OCI-LY3 (cell line): Measurements from ENCODE around the gene RIBC2.

ENCODE experiments used
- CTCF ChIP-seq: fragments of 200-600, 300-600 bp; sonication (generic); IDR thresholded peaks from 2 replicates; pipeline ENCODE4 v1.5.1; 2014; ENCODE audit warnings: antibody characterized with exemption, low read length, low read depth
- EZH2phosphoT487 ChIP-seq: fragments of 200-600 bp; shearing (Covaris generic); IDR thresholded peaks from 2 replicates; pipeline ENCODE4 v1.6.1; 2018; ENCODE audit warnings: antibody characterized with exemption, mixed run types, low read depth

DNA sequence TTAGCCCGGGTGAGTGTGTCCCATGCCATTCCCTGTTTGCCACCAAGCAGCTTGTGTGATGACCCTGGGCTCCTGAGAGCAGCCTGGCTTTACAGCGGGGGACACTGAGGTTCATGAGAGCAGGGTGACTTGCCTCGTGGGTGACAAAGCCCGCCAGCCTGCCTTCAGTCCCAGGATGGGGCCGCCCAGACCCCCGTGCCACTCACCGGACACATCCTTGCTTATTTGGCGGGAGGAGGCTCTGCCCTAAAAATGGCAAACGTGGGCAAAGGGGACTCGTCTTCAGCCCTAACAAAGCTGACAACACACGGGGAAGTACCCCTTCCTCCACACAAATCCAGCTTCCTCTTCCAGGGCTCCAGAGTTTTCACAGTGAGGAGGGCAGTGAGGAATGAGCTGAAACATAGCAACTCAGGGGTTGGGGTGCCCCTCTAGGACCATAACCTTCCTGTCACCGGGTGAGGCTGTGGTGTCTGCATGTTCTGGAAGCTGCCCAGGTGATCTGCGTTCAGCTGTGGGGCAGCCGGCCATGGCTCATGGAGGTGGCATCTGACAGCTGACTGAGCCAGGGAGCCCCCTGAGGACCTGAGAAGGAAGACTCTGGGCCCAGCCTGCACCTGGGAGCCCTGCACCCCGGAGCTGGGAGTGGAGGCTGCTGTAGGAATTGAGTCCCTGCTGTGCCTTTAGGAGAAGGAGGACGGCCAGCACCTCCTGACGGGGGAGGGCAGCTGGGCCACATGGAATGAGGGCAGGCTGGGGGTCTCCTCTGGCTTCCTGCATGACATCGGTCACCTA is 16.7 kb downstream of the RIBC2 start:
- no peak for TF ChIP-seq CTCF
- no peak for TF ChIP-seq EZH2phosphoT487
